ENCODE data around the gene TMEM263. TPM values are rescaled to one million over a fixed set of nuclear protein-coding genes. Genes with fewer than 3 reads are reported as not detected.

TMEM263 gene
- total and polyA plus RNA-seq, 12 donors, result 12.1 to 64.7 (median 45.4) TPM

- H3K27me3 ChIP-seq, result no peaks in the 10 kb centered on the region
- TF ChIP-seq, protein P1, sequence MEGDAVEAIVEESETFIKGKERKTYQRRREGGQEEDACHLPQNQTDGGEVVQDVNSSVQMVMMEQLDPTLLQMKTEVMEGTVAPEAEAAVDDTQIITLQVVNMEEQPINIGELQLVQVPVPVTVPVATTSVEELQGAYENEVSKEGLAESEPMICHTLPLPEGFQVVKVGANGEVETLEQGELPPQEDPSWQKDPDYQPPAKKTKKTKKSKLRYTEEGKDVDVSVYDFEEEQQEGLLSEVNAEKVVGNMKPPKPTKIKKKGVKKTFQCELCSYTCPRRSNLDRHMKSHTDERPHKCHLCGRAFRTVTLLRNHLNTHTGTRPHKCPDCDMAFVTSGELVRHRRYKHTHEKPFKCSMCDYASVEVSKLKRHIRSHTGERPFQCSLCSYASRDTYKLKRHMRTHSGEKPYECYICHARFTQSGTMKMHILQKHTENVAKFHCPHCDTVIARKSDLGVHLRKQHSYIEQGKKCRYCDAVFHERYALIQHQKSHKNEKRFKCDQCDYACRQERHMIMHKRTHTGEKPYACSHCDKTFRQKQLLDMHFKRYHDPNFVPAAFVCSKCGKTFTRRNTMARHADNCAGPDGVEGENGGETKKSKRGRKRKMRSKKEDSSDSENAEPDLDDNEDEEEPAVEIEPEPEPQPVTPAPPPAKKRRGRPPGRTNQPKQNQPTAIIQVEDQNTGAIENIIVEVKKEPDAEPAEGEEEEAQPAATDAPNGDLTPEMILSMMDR (IDR thresholded peaks at IDR 0.05), result no peak
- no peak for TF ChIP-seq POLR2A (IDR thresholded peaks at IDR 0.05)
- H3K36me3 ChIP-seq (replicated peaks in 1 of 2), result peaks cover 0 to 33% of the 10 kb centered on the region in 2 donors
- H3K4me1 ChIP-seq (replicated peaks in 1 of 2), result peaks cover 4 to 5% of the 10 kb centered on the region in 2 donors
- DNase-seq, result no peak
- no peaks in the 10 kb centered on the region for H3K9me3 ChIP-seq (replicated peaks in 1 of 3)
- intact Hi-C loops (cut with DNase I), result no loop called here
- WGBS, 4 donors, result 92 to 98% (median 96%) methylated on average over 2 of the region's 2 CpGs
- no peak overlapping the region for H3K4me3 ChIP-seq
- no peak overlapping the region for H3K27ac ChIP-seq
Observed at GRCh38 chr12:106971065-106971464, 15.4 kb downstream of the TMEM263 start.

GRCh38 chr12:106973545-106973944 is 17.8 kb downstream of the TMEM263 start:
- intact Hi-C loops (cut with DNase I), result no loop called here
- H3K27ac ChIP-seq, result no peak overlapping the region
- no peak overlapping the region for H3K4me3 ChIP-seq
- no peaks in the 10 kb centered on the region for H3K27me3 ChIP-seq
- TF ChIP-seq POLR2A (IDR thresholded peaks at IDR 0.05), result no peak
- TF ChIP-seq, protein P1 (IDR thresholded peaks at IDR 0.05), result no peak
- no peaks in the 10 kb centered on the region for H3K9me3 ChIP-seq (replicated peaks in 1 of 3)
- peaks cover 6 to 30% of the 10 kb centered on the region in 2 donors for H3K4me1 ChIP-seq (replicated peaks in 1 of 2)
- peaks cover 0 to 18% of the 10 kb centered on the region in 2 donors for H3K36me3 ChIP-seq (replicated peaks in 1 of 2)
- DNase-seq, result no peak

DNA sequence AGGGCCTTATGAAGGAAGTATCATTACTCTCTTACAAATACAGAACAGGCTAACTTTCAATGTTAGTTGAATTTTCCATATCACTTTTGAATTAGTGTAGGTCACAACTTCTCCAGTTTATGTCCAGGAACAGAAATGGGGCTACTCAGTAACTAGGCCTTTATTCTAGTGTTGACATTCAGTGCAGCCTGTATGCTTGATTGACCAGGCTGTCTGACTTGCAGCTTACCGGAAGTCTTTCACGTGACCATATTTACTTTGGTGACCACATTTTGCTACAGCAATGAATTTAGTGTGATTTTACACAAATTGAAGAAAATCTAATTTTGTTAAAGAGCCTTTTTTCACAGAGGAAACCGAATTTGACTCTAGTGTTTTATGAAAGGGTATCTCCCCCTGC is 18.8 kb downstream of the TMEM263 start:
- Histone ChIP-seq H3K4me1 (replicated peaks in 1 of 2) (peaks cover 6 to 33% of the 10 kb centered on the region in 2 donors), H3K27ac (no peak overlapping the region), H3K36me3 (replicated peaks in 1 of 2) (peaks cover 0 to 18% of the 10 kb centered on the region in 2 donors), H3K4me3 (no peak overlapping the region), H3K9me3 (replicated peaks in 1 of 3) (no peaks in the 10 kb centered on the region), H3K27me3 (no peaks in the 10 kb centered on the region)
- intact Hi-C loops (cut with DNase I), result no loop called here
- TF ChIP-seq, protein P1 (IDR thresholded peaks at IDR 0.05), result no peak
- no peak for TF ChIP-seq POLR2A (IDR thresholded peaks at IDR 0.05)
- 85 to 93% (median 89%) methylated on average over 3 of the region's 3 CpGs for WGBS, 4 donors
- no peak for DNase-seq

DNA sequence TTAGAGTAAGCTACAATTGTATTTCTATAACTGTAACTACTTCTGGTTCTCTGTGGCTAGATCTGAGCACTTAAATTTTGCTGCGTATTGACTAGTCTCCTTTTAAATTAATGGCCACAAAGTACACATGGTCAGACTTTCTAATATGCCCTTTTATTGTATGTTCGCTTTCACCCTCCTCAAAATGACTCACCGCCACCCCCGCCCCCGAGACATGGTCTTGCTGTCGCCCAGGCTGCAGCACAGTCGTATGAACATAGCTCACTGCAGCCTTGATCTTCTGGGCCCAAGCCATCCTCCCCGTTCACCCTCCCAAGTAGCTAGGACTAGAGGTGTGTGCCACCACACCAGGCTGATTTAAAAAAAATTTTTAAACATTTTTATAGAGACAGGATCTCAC is 19.4 kb downstream of the TMEM263 start:
- H3K36me3 ChIP-seq (replicated peaks in 1 of 2), result peaks cover 0 to 15% of the 10 kb centered on the region in 2 donors
- H3K27me3 ChIP-seq, result no peaks in the 10 kb centered on the region
- 84 to 92% (median 86%) methylated on average over 8 of the region's 8 CpGs for WGBS, 4 donors
- no peak overlapping the region for H3K4me3 ChIP-seq
- no peaks in the 10 kb centered on the region for H3K9me3 ChIP-seq (replicated peaks in 1 of 3)
- DNase-seq, result no peak
- H3K4me1 ChIP-seq (replicated peaks in 1 of 2), result peaks cover 6 to 33% of the 10 kb centered on the region in 2 donors
- no peak for TF ChIP-seq POLR2A (IDR thresholded peaks at IDR 0.05)
- TF ChIP-seq, protein P1 (IDR thresholded peaks at IDR 0.05), result no peak
- no peak overlapping the region for H3K27ac ChIP-seq
- intact Hi-C loops (cut with DNase I), result no loop called here
